Lower leg skin (tissue), 4 donors: ENCODE data around the gene TRIM41. TPM values are rescaled to one million over a fixed set of nuclear protein-coding genes. Genes with fewer than 3 reads are reported as not detected.

Experiments used
- DNase-seq, 2 donors: peaks; one replicate each; pipeline ENCODE4 v3.0.0-alpha.2; 2019; ENCODE audit warnings: low spot score in 2 of 2
- H3K4me3 ChIP-seq: fragments of 200-600 bp; sonication (generic); 2 replicates; pipeline ENCODE4 v1.5.1; 2017; ENCODE audit warnings: mild to moderate bottlenecking, low read depth; ENCODE audit not compliant: poor library complexity, severe bottlenecking
- POLR2A ChIP-seq, 2 donors: fragments of 450-650 bp; IDR thresholded peaks; one replicate each; pipeline ENCODE4 v1.6.1; 2016 to 2017; ENCODE audit warnings: antibody characterized with exemption in 2 of 2, mild to moderate bottlenecking in 1 of 2, moderate library complexity in 1 of 2
- WGBS, 2 donors: methylation state at CpG; one replicate each; pipeline ENCODE4 v1.1.5; 2018; 5-methylcytosine and 5-hydroxymethylcytosine counted together
- intact Hi-C: fragments of 100-400 bp; cut with DNase I; formaldehyde crosslinking; loops from one replicate; pipeline ENCODE4 v1.15.0; 2023; ENCODE audit warnings: low total_unique reads
- total RNA-seq, 4 donors: library from RNA; depleted of rRNA; stranded (reverse); fragments of >200 nt; gene quantifications; one replicate each; pipeline ENCODE4 v1.1.0, GENCODE V29; 2016
- TF ChIP-seq, protein P1 (sequence below), 3 donors: fragments of 450-650 bp; IDR thresholded peaks; one replicate each; pipeline ENCODE4 v1.5.1; 2016; ENCODE audit warnings: antibody characterized with exemption in 3 of 3, mild to moderate bottlenecking in 3 of 3, moderate library complexity in 2 of 3

Gene TRIM41
- total RNA-seq, 4 donors from 2014 or later, result 14.7 to 19.8 (median 18.0) TPM

DNA sequence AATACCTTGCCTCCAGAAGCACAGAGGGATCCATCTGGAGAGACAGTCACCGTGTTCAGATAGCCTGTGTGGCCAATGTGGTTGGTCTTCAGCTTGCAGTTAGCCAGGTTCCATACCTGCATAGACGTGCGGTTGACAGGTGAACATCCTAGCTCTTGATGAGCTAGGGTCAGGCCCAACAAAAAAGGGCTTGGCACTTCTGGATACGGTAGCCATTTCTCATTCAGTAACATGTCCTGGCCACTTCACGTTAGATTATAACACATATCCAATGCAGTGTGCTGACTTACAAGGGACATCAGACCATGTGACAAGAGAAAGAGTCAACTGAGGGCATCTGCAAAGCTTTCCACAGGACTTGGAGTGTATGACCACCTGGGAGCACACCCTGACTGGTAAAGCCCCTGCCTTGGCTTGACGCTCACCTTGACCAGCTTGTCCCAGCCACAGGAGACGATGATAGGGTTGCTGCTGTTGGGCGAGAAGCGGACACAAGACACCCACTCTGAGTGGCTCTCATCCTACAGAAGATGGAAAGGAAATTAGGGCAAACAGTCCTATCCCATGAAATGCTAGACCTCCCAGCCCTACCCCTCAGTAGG, 16.1 kb downstream of the TRIM41 start:
- H3K4me3 ChIP-seq, result no peak overlapping the region
- DNase-seq, result peak in 1 of 2 donors; percentile 29
- TF ChIP-seq, protein P1, sequence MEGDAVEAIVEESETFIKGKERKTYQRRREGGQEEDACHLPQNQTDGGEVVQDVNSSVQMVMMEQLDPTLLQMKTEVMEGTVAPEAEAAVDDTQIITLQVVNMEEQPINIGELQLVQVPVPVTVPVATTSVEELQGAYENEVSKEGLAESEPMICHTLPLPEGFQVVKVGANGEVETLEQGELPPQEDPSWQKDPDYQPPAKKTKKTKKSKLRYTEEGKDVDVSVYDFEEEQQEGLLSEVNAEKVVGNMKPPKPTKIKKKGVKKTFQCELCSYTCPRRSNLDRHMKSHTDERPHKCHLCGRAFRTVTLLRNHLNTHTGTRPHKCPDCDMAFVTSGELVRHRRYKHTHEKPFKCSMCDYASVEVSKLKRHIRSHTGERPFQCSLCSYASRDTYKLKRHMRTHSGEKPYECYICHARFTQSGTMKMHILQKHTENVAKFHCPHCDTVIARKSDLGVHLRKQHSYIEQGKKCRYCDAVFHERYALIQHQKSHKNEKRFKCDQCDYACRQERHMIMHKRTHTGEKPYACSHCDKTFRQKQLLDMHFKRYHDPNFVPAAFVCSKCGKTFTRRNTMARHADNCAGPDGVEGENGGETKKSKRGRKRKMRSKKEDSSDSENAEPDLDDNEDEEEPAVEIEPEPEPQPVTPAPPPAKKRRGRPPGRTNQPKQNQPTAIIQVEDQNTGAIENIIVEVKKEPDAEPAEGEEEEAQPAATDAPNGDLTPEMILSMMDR (IDR thresholded peaks at IDR 0.05), result no peak
- TF ChIP-seq POLR2A (IDR thresholded peaks at IDR 0.05), result no peak
- intact Hi-C loops, result no loop called here
- WGBS, 2 donors, result 91 to 97% methylated on average over 9 of the region's 9 CpGs

DNA sequence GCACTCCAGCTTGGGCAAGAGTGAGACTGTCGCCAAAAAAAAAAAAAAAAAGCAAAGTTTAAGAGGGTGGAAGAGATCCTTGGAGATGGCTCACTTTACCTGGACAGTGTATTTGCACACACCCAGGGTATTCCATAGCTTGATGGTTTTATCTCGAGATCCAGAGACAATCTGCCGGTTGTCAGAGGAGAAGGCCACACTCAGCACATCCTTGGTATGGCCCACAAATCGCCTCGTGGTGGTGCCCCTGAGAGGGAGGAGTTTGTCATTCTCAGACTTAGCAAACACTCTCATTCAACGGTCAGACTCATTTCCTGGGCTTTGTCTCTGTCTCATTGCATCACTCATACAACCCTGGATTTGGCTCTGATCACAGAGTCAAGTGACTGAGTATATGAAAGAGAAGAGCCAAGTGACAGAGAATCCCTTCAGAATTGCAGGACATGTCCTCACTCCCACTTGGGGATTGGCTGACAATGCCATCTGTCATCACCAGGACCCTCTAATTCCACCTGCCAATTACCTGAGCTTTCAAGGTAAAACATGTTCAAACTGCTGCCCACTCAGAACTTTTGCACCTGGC, 18.4 kb downstream of the TRIM41 start:
- intact Hi-C loops, result no loop called here
- H3K4me3 ChIP-seq, result no peak overlapping the region
- TF ChIP-seq, protein P1 (IDR thresholded peaks at IDR 0.05), result no peak
- no peak for TF ChIP-seq POLR2A (IDR thresholded peaks at IDR 0.05)
- WGBS, 2 donors, result 36 to 46% methylated on average over 6 of the region's 6 CpGs
- peak in 1 of 2 donors; percentile 52 for DNase-seq

DNA sequence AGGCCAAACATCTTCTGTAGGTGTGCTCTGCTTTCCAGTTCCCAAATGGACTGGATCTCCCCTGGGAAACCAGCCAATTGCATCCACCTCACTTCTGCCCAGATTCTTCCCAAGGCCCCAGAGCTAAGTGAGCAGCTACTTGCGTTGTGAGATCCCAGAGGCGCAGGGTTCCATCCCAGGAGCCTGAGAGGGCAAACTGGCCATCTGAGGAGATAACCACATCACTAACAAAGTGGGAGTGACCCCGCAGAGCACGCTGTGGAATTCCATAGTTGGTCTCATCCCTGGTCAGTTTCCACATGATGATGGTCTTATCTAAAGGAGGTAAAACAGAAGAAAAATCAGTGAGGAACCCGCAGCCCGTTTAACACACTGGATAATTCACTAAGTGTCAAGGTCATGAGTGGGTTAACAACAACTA, 19.0 kb downstream of the TRIM41 start:
- 33 to 39% methylated on average over 6 of the region's 6 CpGs for WGBS, 2 donors
- H3K4me3 ChIP-seq, result no peak overlapping the region
- no peak for DNase-seq
- no peak for TF ChIP-seq POLR2A (IDR thresholded peaks at IDR 0.05)
- TF ChIP-seq, protein P1 (IDR thresholded peaks at IDR 0.05), result no peak
- intact Hi-C loops, result no loop called here

DNA sequence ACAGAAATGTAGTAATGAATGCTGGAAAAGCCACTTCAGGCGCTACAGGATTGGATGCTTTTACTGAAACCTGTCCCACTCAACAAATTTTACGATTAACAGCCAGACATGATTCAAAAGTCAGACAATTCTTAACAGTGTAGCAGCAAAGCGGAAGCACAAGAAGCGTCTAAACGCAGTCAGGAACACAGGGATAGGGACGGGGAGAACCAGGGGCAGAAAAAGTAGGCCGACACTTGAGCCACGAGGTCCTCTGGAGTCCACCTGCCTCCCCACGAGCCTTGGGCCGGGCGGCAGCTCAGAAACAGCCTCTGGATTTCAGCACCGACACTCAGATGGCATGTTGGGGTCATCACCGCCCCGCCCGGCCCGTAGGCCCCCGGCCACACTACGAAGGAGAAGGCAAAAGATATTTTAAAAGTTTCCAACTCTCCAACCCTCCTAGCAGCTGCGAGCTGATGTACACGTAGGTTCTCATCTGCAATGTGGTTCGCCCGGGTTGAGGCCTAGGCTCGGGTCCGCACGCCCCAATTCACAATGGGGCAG, 20.0 kb downstream of the TRIM41 start:
- peak overlapping the region; percentile 77 for H3K4me3 ChIP-seq
- no peak for DNase-seq
- TF ChIP-seq, protein P1 (IDR thresholded peaks at IDR 0.05), result no peak
- no peak for TF ChIP-seq POLR2A (IDR thresholded peaks at IDR 0.05)
- 0 to 2% methylated on average over 16 to 25 of the region's 25 CpGs for WGBS, 2 donors
- intact Hi-C loops, result no loop called here

DNA sequence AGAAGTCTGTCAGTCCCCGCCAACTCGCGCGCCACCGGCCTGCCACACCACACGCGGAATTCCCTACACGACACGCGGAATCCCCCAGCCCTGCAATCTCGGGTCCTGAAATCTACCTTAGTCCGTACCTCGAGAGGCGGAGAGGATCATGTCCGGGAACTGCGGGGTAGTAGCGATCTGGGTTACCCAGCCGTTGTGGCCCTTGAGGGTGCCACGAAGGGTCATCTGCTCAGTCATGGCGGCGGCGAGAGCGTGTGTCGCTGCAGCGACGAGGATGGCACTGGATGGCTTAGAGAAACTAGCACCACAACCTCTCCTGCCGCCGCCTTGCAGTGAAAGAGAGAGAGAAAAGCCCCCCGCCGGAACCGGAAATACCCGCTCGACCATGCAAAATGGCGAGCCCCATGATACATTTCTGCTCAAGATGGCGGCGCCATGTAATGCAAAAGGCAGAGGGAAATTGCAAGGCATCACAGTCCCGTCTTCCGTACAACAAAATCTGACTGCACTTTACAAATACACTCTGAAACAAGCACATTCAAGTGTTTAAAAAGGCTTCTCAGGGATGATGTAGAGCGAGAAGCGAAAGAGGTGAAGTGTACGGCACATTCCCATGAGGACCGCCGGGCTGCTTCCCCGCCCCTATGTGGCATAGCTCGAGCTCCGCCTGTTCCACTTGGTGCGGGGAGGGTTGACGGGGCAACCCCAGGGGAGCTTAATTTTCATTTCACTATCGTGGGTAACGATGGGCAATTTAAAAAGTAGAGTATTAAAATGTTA, 20.7 kb downstream of the TRIM41 start, which contains the start of gene RACK1:
Gene RACK1 (minus strand): TSS at position 343 of the 780 bp plus-strand sequence. CDS start 106 bp downstream, at position 237.
- intact Hi-C loops, result no loop called here
- TF ChIP-seq, protein P1 (IDR thresholded peaks at IDR 0.05), result no peak
- TF ChIP-seq POLR2A (IDR thresholded peaks at IDR 0.05), result no peak
- WGBS, 2 donors, result 0 to 1% methylated on average over 35 to 48 of the region's 50 CpGs
- peak within 1 kb of the TSS; percentile 77 for H3K4me3 ChIP-seq
- peak; percentile 89 to 98 for DNase-seq
